ENCODE measurements around the gene SFTPB.
"Not testable (repeated sequence)": the region's sequence is repeated elsewhere in the genome, so short reads cannot be mapped to it uniquely, and the experiment has no call there.

The SFTPB gene

GRCh38 chr2:85668009-85668856, at the start of gene SFTPB:
Gene SFTPB (minus strand): TSS chr2:85668199. CDS start chr2:85668183, 16 bp downstream.
- DNase-seq (ENCODE audit: low read depth): no peak

GRCh38 chr2:85717308-85718008, 49.5 kb upstream of the SFTPB start:
- DNase-seq (ENCODE audit: low read depth): no peak

DNA sequence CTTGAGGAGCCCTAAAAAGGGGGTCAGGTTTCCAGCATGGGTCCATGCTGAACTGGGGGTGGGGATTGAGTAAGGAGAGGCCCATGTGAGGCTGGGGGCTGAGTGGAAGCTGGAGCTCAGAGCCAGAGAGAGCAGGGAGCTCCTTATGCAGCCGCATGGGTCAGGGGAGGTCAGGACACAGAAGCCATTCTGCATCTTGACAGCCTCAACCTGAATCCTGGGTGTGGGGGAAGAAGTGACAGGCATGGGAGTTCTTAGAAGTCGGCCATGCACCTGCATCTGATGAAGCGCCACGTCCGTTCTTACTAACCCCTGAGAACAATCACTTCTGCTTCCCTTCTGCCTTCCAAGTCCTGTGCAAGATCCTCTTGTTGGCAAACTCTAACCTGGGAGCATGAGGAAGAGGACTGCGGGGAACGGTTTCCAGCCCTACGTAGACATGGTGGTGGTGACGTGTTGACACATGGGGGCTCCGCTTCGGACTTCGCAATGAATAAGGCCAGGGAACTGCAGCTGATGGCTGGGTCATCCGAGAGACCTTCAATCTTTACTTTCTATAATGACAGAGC, 48.4 kb upstream of the SFTPB start:
- DNase-seq (ENCODE audit: low read depth): no peak

DNA sequence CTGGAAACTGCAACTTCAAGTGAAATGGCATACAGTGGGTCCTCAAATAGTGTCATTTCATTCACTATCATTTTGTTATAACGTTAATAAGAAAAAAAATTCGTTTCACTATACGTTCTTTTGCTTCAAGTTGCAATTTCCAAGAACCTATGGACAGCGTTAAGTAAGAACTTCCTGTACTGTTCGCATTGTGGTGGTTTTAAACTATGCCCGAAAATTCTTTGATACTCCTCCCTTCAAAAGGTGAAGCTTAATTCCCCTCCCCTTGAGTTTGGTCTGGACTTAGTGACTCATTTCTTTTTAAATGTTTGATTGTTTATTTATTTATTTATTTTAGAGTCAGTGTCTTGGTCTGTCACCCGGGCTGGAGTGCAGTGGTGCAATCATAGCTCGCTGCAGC, 46.8 kb upstream of the SFTPB start:
- DNase-seq (ENCODE audit: low read depth): no peak

DNA sequence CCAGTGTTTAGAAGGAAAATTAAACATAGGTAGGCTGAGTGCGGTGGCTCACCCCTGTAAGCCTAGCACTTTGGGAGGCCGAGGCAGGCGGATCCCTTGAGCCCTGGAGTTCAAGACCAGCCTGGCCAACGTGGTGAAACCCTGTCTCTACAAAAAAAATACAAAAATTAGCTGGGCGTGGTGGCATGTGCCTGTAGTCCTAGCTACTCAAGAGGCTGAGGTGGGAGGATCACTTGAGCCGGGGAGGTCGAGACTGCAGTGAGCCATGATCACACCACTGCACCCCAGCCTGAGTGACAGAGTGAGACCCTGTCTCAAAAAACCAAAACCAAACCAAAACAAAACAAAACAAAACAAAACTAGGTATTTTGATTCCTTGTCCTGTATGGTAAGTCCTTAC, 46.4 kb upstream of the SFTPB start:
- not testable (repeated sequence) for DNase-seq (ENCODE audit: low read depth)

DNA sequence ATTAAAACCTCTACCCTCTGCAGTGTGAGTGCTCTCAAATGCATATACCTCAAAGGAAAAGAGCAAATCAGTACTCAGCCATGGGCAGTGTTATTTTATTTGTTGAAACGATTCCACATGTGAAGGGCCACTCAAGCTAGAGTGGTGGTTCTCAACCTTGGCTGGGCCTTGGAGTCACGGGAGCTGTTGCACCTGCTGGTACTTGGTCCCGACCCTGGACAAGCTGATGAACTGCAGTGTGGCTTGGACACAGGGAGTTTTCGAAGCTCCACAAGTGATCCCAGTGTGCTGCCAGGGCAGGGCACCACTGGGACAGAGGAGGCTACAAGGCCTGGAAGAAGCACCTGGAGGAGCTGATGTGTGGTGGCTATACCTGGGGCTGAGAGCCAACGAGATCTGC, 45.8 kb upstream of the SFTPB start:
- DNase-seq (ENCODE audit: low read depth): no peak

- no peak for DNase-seq (ENCODE audit: low read depth)
Measured at GRCh38 chr2:85712849-85713612, 45.0 kb upstream of the SFTPB start.

DNA sequence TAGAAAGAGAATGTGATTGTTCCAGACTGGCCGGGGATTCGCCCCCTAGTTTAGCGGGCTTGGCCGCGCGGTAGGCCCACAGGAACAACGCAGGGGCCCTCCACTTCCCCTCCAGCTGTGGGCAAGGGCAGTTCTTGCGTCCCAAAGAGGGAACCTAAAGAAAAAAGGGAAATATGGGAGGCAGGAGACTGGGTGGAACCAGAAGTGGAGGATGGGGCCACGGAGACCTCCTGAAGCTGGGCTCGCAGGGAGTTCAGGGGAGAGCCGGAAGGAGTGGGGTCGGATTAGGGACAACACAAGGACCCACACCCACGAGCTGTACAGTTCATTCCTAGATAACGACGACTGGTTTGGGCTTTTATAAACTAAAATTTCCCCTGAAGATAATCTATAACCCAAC, 44.3 kb upstream of the SFTPB start:
- DNase-seq (ENCODE audit: low read depth): no peak

DNA sequence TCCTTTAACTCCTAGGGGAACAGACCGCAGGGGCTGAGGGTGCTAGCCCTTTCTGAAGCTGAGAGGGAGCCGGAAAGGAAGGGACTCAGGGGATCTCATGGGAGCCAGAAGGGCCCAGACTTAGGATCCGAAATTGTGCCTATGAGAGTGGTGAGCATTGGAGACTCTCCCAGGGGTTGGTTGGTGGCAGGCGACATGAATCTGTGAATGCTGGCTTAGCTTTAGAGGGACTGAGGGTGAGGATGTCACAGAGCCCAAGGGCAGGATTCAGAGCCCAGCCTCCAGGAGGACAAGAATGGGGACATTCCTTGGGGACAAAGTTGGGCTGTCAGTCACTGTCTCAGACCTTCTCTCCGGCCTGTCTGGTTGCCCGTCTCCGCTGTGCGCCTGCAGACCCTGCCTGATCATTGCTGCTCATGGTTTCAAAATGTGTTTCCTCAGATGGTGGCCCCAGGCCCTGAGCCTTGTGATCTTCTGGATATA, 43.6 kb upstream of the SFTPB start:
- DNase-seq (ENCODE audit: low read depth): no peak

- DNase-seq (ENCODE audit: low read depth): no peak
Measured at GRCh38 chr2:85710687-85711577, 42.9 kb upstream of the SFTPB start.

DNA sequence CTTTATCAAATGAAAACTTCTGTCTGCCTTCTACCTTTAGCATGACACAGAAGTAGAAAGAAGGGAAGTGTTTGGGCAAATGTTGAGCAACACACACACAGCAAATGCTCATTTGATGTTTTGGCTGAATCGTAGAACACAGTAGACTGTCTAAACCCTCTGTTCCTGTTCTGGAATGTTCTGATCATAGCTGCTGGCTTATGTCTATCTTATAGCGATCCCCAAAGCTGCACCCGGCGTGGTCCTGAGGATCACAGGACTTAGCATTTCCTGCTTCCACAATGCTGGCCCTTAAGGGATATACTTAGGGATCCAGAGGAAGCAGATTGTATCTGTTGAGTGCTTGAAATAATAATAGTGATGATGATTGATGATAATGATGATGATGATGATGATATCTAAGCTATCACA, 41.4 kb upstream of the SFTPB start:
- DNase-seq (ENCODE audit: low read depth): no peak

DNA sequence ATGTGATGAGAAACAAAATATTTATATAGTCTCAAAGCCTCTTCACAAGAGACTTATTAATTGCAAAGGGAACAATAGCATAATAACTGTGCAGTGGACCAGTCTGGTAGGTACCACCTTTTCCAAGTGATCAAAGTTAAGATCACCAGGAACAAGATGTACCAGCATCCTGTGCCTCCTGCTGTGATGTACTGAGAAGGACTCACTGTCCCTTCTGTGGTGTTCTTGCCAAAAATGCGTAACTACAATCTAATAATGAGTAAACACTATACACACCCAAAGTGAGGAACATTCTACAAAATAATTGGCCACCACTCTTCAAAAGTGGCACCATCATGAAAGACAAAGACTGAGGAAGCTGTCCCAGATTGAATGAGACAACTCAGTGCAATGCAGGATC, 40.6 kb upstream of the SFTPB start:
- no peak for DNase-seq (ENCODE audit: low read depth)

GRCh38 chr2:85707304-85707703, 39.3 kb upstream of the SFTPB start:
- peak; percentile 23 for DNase-seq (ENCODE audit: low read depth)

- DNase-seq (ENCODE audit: low read depth): no peak
Measured at GRCh38 chr2:85706599-85707296, 38.7 kb upstream of the SFTPB start.

DNA sequence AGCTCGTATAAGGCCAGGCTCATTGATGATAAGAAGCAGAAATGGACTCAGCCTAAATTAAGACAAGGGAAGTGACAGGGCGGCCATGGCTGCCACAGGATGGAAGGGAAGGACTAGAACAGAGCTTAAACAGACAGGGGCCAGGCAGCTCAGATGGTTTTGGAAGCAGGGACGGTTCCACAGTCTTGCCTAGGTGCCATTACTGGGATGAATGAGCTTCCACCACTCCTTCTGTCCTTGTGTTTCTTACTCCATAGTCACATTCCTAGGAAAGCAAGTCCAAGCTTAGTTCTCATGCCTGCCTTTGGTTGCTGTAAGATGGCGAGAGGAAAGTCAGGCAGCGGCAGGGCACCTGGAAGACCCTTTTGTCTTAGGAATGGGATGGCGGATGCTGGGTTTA, 38.1 kb upstream of the SFTPB start:
- DNase-seq (ENCODE audit: low read depth): no peak

DNA sequence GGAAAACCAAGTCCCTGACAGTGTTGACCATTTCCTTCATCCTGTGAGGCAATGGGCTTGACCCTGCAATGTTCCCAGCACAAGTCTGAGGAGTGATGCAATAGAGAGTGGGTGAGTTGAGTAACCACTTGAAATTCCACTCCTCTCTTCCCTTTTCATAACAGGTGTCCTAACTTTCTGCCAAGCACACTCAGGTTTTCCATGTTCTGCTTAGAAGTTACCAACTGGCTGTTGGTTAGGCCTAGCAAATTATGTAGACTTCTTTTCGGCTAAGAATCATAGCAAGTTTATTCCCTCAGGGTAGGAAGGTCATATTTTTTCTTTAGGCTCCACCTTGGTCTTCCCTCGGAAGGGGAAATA, 37.7 kb upstream of the SFTPB start:
- no peak for DNase-seq (ENCODE audit: low read depth)

- DNase-seq (ENCODE audit: low read depth): peak; percentile 18
Measured at GRCh38 chr2:85704800-85705679, 37.0 kb upstream of the SFTPB start.

GRCh38 chr2:85704038-85704437, 36.0 kb upstream of the SFTPB start:
- no peak for DNase-seq (ENCODE audit: low read depth)

GRCh38 chr2:85703329-85703728, 35.3 kb upstream of the SFTPB start:
- no peak for DNase-seq (ENCODE audit: low read depth)

DNA sequence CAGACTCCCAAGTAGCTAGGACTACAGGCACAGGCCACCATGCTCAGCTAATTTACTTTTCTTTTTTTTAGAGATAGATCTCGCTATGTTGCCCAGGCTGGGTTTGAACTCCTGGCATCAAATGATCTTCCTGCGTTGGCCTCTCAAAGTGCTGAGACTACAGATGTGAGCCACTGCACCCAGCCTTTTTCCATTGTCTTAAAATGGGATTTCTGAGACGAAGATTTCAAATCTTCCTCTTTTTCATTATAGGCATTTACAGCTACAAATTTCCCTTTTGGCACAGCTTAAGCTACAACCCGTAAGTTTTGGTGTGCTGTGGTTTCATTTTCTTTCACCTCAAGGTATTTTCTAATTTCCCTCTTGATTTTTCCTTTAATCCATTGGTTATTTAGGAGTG, 34.8 kb upstream of the SFTPB start:
- no peak for DNase-seq (ENCODE audit: low read depth)

All from stimulated activated CD8-positive, alpha-beta memory T cell treated with anti-CD3 and anti-CD28 coated beads, Interleukin-4, amount 100 ng/mL, for 24 hours (primary cell).